Esophagus (tissue), 2 donors: ENCODE measurements around the gene MALRD1. TPM values are rescaled to one million over a fixed set of nuclear protein-coding genes. Genes with fewer than 3 reads are reported as not detected.

Experiments used
- H3K27ac ChIP-seq, 2 donors: one replicate each; pipeline ENCODE4 v1.5.1; 2013; ENCODE audit warnings: low read depth in 2 of 2, mild to moderate bottlenecking in 2 of 2, inconsistent platforms in 1 of 2, low read length in 1 of 2, moderate library complexity in 1 of 2
- H3K27me3 ChIP-seq, 2 donors: one replicate each; pipeline ENCODE4 v1.6.1; 2013; ENCODE audit warnings: low read length in 2 of 2, control low read depth in 1 of 2, mild to moderate bottlenecking in 1 of 2; ENCODE audit not compliant: insufficient read depth in 2 of 2, control insufficient read depth in 1 of 2
- H3K36me3 ChIP-seq, 2 donors: one replicate each; pipeline ENCODE4 v1.6.1; 2013; ENCODE audit warnings: low read length in 1 of 2; ENCODE audit not compliant: control insufficient read depth in 2 of 2, insufficient read depth in 2 of 2
- H3K4me1 ChIP-seq, 2 donors: one replicate each; pipeline ENCODE4 v1.6.1; 2013; ENCODE audit warnings: low read length in 1 of 2; ENCODE audit not compliant: control insufficient read depth in 2 of 2, insufficient read depth in 2 of 2
- H3K4me3 ChIP-seq, 2 donors: one replicate each; pipeline ENCODE4 v1.5.1; 2013; ENCODE audit warnings: low read length in 2 of 2, mild to moderate bottlenecking in 2 of 2, low read depth in 1 of 2, moderate library complexity in 1 of 2
- H3K9me3 ChIP-seq, 2 donors: one replicate each; pipeline ENCODE4 v1.6.1; 2013; ENCODE audit warnings: mild to moderate bottlenecking in 2 of 2, low read depth in 1 of 2, low read length in 1 of 2, moderate library complexity in 1 of 2; ENCODE audit not compliant: control insufficient read depth in 2 of 2, insufficient read depth in 1 of 2
- WGBS, 2 donors: extraction: QIAGEN DNeasy Blood & Tissue Kit; methylation state at CpG; one replicate each; pipeline ENCODE4 v1.1.7; 2013; 5-methylcytosine and 5-hydroxymethylcytosine counted together
- polyA plus RNA-seq, 2 donors: library from polyadenylated mRNA; stranded (reverse); fragments of 200-250 nt; gene quantifications; one replicate each; pipeline ENCODE4 v1.2.3, GENCODE V29; 2013
- donor health status: healthy with polysubstance abuse.
- donor health status: Bipolar disorder and iron deficiency.

Gene MALRD1
- polyA plus RNA-seq, 2 donors, result 0.07 to 0.14 TPM

DNA sequence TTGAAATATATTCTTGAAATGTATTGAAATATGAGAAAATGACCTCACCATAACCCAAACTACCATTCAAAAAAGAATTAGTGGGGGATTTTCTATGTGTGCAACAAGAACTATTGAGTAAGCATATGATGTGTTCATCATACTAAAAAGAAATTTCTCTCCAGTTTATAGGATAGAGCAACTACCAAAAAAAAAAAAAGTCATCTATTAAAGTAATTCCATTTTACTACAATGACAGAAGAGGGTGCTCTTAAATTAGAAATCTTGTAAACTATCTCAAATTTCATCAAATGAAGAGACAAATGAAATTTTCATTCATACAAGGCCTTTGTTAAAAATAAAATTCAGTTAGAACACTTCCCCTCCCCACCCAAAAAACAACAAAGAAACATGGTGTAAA is 572.2 kb downstream of the MALRD1 start:
- Histone ChIP-seq H3K27ac (no peak overlapping the region), H3K4me3 (no peak overlapping the region), H3K4me1 (no peaks in the 10 kb centered on the region), H3K27me3 (no peaks in the 10 kb centered on the region), H3K9me3 (no peaks in the 10 kb centered on the region), H3K36me3 (no peaks in the 10 kb centered on the region)

DNA sequence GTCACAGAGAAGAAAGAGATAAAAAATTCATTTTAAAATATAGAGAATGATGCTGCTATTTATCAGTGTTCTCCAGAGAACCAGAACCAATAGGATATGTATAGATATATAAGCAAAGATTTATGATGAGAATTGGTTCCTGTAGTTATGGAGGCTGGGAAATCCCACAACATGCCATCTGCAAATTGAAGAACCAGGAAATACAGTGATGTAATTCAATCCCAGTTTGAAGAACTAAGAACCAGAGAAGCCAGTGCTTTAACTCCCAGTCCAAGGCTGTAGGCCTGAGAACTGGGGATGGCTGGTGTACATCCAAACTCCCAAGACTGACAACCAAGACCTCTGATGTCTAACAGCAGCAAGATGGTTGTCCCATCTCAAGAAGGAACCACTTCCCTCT is 574.7 kb downstream of the MALRD1 start:
- no peaks in the 10 kb centered on the region for H3K9me3 ChIP-seq
- H3K27ac ChIP-seq, result no peak overlapping the region
- H3K27me3 ChIP-seq, result no peaks in the 10 kb centered on the region
- H3K4me1 ChIP-seq, result no peaks in the 10 kb centered on the region
- H3K4me3 ChIP-seq, result no peak overlapping the region
- H3K36me3 ChIP-seq, result no peaks in the 10 kb centered on the region

DNA sequence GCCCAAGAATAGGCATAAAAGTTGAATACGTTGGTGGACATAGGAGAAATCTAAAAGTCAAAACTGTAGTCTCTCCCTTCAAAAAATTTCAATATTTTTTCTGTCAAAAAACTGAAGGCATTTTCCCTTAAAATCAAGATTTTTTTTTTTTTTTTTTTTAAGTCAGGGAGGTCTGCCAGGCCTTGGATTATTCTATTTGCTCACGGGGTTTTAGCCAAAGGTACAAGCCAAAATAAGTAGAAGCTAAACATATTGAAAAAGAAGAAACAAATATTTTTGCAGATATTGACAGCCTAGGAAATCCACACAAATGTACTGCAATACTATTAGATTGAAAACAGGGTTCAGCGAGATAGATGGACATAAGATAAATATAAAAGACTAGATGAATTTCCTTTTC is 577.6 kb downstream of the MALRD1 start:
- Histone ChIP-seq H3K4me3 (no peak overlapping the region), H3K9me3 (no peaks in the 10 kb centered on the region), H3K27ac (no peak overlapping the region), H3K36me3 (no peaks in the 10 kb centered on the region), H3K27me3 (no peaks in the 10 kb centered on the region), H3K4me1 (no peaks in the 10 kb centered on the region)
- WGBS, 2 donors, result 73 to 81% methylated on average over 3 of the region's 3 CpGs

DNA sequence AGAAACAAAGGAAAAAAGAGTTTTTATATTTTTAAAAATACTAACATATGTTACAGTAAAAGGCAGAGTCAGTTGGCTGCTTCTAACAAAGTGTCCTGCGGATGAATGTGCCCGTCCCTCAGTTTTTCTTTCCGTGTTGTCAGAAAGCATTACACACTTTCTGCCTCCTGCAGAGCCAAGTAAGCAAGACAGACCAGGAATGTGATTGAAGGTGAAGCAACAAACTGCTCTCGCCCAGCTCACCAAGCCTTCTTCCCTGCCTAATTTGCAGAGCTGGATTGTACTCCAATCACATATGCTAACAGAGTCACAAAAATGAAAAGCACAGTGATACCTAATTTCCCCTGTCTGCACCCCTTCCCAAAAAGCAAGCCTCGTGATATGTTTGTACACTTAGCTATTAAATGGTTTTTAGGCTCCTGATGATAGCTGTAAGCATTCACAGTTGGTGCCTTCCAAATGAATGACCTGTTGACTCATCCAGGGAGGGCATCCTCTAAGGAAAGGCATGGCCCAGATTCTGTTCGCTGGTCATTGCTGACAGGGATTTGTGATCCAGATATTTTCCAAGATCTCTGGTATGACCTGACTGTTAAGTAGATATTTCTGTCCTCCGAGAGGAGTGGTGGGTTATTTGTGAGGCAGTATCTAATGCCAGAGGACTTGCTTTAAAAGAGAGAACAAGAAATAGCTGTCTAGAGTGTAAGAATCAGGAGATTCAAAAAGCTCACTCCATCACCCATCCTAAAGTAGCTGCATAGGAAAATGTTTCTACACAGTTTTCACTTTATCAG is 580.4 kb downstream of the MALRD1 start:
- WGBS, 2 donors, result 74 to 78% methylated on average over 7 of the region's 7 CpGs
- Histone ChIP-seq H3K27ac (peak overlapping the region in 1 of 2 donors; percentile 7), H3K4me3 (no peak overlapping the region), H3K27me3 (no peaks in the 10 kb centered on the region), H3K4me1 (no peaks in the 10 kb centered on the region), H3K9me3 (no peaks in the 10 kb centered on the region), H3K36me3 (no peaks in the 10 kb centered on the region)

DNA sequence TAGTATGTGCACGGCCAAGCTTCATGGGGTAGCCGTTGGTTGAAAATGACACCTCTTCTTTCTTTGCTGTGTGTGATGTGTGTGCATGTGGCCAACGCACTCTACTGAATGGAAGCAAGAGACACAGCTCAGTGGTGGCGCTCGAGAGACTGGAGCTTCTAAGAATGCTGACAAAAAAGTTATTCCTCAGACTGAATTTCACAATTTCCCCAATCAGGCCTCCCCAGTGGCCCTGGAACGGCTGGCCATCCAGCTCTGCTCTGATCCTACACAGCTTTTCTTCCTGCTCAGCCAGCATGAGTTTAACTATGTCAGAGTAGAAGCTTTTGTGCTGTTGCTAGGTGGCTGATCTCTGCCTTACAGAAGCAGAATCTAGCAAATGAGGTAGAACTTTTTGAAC is 581.0 kb downstream of the MALRD1 start:
- H3K4me1 ChIP-seq, result no peaks in the 10 kb centered on the region
- no peaks in the 10 kb centered on the region for H3K36me3 ChIP-seq
- H3K4me3 ChIP-seq, result no peak overlapping the region
- 46 to 57% methylated on average over 6 of the region's 6 CpGs for WGBS, 2 donors
- no peak overlapping the region for H3K27ac ChIP-seq
- no peaks in the 10 kb centered on the region for H3K27me3 ChIP-seq
- no peaks in the 10 kb centered on the region for H3K9me3 ChIP-seq

DNA sequence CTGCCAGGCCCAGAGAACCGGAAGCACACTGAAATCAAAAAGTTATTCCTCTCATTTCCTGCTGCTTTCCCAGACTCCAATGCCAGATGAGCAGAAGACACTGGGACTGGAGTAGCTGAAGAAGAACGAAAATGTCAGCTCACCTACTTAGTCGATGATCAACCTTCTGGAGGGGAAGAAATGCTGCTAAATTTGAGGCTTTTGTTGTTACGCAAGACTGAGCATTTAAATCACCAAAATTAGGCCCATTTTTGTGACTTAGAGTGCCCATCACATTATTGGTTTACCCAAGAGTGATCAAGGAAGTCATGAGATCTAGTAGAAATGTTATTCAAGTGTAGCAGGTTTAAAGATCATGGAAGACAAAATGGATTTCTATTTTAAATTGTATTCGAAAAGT is 585.6 kb downstream of the MALRD1 start:
- Histone ChIP-seq H3K36me3 (no peaks in the 10 kb centered on the region), H3K27me3 (no peaks in the 10 kb centered on the region), H3K27ac (no peak overlapping the region), H3K4me3 (no peak overlapping the region), H3K4me1 (no peaks in the 10 kb centered on the region), H3K9me3 (no peaks in the 10 kb centered on the region)
- 89 to 94% methylated on average over 5 of the region's 5 CpGs for WGBS, 2 donors

DNA sequence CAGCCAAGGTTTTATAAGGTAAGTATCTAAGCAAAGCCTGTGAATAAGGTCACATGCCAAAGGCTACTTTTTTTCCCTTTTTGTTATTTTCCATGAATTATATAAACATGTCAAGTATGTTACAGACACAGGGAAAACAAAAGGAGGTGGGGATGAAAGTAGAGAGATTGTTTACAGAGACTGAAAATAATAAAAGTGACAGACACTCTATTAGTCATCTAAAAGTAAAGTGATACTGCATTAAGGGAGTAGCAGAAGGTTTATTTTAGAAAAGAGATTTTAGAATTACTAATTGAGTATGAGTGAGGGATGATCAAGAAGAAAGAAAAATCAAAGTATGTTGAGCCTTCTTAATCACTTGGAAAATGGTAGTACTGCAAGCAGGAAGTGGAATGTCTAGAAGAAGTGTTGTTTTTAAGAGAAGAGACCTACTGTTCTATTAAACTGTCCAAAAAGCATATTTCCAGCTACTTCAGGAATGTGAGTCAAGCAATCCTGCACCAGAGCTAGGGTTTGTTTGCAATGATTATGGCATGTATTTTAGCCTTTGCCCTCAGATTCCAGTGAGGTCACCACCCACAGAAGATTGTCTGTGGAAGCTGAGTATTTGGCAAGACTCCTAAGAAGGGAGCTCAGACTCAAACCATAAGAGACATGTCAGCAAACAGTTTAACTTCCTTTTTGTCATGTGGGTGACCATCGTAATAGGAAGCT is 589.7 kb downstream of the MALRD1 start:
- H3K9me3 ChIP-seq, result no peaks in the 10 kb centered on the region
- 22 to 29% methylated on average over 1 of the region's 1 CpG for WGBS, 2 donors
- H3K27me3 ChIP-seq, result no peaks in the 10 kb centered on the region
- H3K36me3 ChIP-seq, result no peaks in the 10 kb centered on the region
- H3K4me1 ChIP-seq, result no peaks in the 10 kb centered on the region
- peak overlapping the region in 1 of 2 donors; percentile 36 for H3K27ac ChIP-seq
- no peak overlapping the region for H3K4me3 ChIP-seq

DNA sequence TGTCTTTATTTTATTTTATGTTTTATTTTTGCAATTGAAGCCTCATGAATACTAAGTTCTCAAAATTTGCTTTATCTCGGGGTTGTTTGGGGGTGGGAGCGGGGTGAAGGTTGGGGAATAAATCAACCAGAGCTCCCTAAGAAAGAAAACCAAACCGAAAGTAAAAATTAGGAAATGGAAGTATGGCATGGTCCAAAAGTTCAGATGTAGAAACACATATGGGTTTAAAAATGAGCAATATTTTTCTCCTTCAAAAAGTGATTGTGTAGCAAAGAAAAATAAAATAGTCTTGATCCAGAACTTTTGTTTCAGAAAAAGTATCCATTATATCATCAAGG is 590.3 kb downstream of the MALRD1 start:
- no peaks in the 10 kb centered on the region for H3K36me3 ChIP-seq
- 59 to 61% methylated on average over 3 of the region's 3 CpGs for WGBS, 2 donors
- H3K4me3 ChIP-seq, result no peak overlapping the region

DNA sequence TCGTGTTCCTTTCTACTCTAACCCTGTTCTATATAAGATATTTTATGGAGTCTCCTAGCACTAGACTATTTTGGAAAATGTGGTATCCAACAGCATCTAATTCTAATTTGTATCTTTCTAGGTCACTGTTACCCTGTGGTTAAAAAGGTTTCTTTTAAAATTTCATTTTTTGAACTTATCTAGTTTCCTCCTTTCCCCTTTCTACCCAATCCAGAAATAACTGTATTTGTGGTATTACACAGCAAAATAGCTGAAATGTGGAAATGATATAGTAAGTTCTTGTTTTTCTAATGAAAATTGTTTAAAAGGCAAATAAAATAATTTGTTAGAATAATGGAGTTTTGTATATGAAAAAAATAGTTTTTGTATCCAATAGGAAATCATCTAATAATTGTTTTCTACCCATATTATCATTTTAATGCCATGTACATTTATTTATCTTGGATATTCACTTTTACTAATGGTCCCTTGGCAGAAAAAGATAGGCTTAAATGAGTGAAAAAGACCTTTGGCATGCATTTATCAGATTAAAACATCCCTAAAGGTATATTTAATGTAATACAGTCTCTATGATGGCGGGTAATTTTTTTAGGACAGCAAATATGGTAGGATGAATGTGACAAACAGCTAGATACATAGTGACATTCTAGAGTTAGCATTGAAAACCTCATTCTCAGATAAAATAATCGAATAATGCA is 592.1 kb downstream of the MALRD1 start:
- WGBS, 2 donors, result 79 to 81% methylated on average over 3 of the region's 3 CpGs
- H3K27ac ChIP-seq, result no peak overlapping the region
- H3K4me1 ChIP-seq, result no peaks in the 10 kb centered on the region
- no peaks in the 10 kb centered on the region for H3K9me3 ChIP-seq
- no peaks in the 10 kb centered on the region for H3K27me3 ChIP-seq
- H3K4me3 ChIP-seq, result no peak overlapping the region
- no peaks in the 10 kb centered on the region for H3K36me3 ChIP-seq

More for the DNA sequence above, 590.3 kb downstream of the MALRD1 start:
- no peaks in the 10 kb centered on the region for H3K27me3 ChIP-seq
- H3K9me3 ChIP-seq, result no peaks in the 10 kb centered on the region
- H3K27ac ChIP-seq, result peak overlapping the region in 1 of 2 donors; percentile 36
- no peaks in the 10 kb centered on the region for H3K4me1 ChIP-seq
